Caki2 (cell line): Measurements from ENCODE around the gene OR51Q1. TPM values are rescaled to one million over a fixed set of nuclear protein-coding genes. Genes with fewer than 3 reads are reported as not detected.

Source experiments
- total RNA-seq: library from RNA; depleted of rRNA; stranded (reverse); fragments of >200 nt; shearing (Covaris generic); gene quantifications from 2 replicates; pipeline ENCODE4 v1.2.3, GENCODE V29; 2014; ENCODE audit warnings: low replicate concordance; rRNA removed

OR51Q1 gene
- total RNA-seq, 1 experiment from 2014 or later = not detected

Other genes with a start within 250 kb of the OR51Q1 start
- not detected in 2 replicates for gene OR51V1, start 221.4 kb upstream of the OR51Q1 start, total RNA-seq
- not detected in 2 replicates for gene HBB, start 195.0 kb upstream of the OR51Q1 start, total RNA-seq
- gene HBD, start 187.6 kb upstream of the OR51Q1 start, total RNA-seq = not detected in 2 replicates
- not detected in 2 replicates for gene HBG1, start 172.3 kb upstream of the OR51Q1 start, total RNA-seq
- gene HBG2, start 167.3 kb upstream of the OR51Q1 start, total RNA-seq = not detected in 2 replicates
- not detected in 2 replicates for gene HBE1, start 152.2 kb upstream of the OR51Q1 start, total RNA-seq
- not detected in 2 replicates for gene OR51B4, start 120.2 kb upstream of the OR51Q1 start, total RNA-seq
- gene OR51B2, start 97.8 kb upstream of the OR51Q1 start, total RNA-seq = not detected in 2 replicates
- gene OR51B5, start 78.6 kb upstream of the OR51Q1 start, total RNA-seq = not detected in 2 replicates
- not detected in 2 replicates for gene OR51B6, start 70.6 kb upstream of the OR51Q1 start, total RNA-seq
- not detected in 2 replicates for gene OR51M1, start 38.3 kb upstream of the OR51Q1 start, total RNA-seq
- gene OR51I1, start 19.4 kb downstream of the OR51Q1 start, total RNA-seq = not detected in 2 replicates
- not detected in 2 replicates for gene OR51I2, start 27.2 kb downstream of the OR51Q1 start, total RNA-seq
- gene OR52D1, start 66.6 kb downstream of the OR51Q1 start, total RNA-seq = not detected in 2 replicates
- gene UBQLN3, start 87.8 kb downstream of the OR51Q1 start, total RNA-seq = not detected in 2 replicates
- 0.14 TPM in 1 of 2 replicates, not detected in the other for gene UBQLNL, start 94.6 kb downstream of the OR51Q1 start, total RNA-seq
- not detected in 2 replicates for gene OR52H1, start 126.4 kb downstream of the OR51Q1 start, total RNA-seq
- not detected in 2 replicates for gene OR52B6, start 158.8 kb downstream of the OR51Q1 start, total RNA-seq
- gene TRIM6, start 174.5 kb downstream of the OR51Q1 start, total RNA-seq = 11.1 and 12.0 TPM in 2 replicates
- gene TRIM34, start 202.9 kb downstream of the OR51Q1 start, total RNA-seq = 8.1 and 15.3 TPM in 2 replicates